ENCODE data around the gene KIF13A. TPM values are rescaled to one million over a fixed set of nuclear protein-coding genes. Genes with fewer than 3 reads are reported as not detected.

The KIF13A gene
- total RNA-seq, 1 donor from 2014 or later: 44.4 TPM

- no peak for TF ChIP-seq CTCF (IDR thresholded peaks at IDR 0.05; ENCODE audit: unreplicated experiment)
- no peak overlapping the region for H3K27ac Mint-ChIP-seq
- no peak for DNase-seq (ENCODE audit: low spot score, unreplicated experiment)
- H3K36me3 Mint-ChIP-seq (ENCODE audit: insufficient read depth): no peaks in the 10 kb centered on the region
- no peak overlapping the region for H3K4me3 Mint-ChIP-seq (ENCODE audit: low read depth)
- H3K9me3 Mint-ChIP-seq (ENCODE audit: low read depth): no peaks in the 10 kb centered on the region
- H3K27me3 Mint-ChIP-seq: peaks cover 16% of the 10 kb centered on the region
- H3K4me1 Mint-ChIP-seq (ENCODE audit: low read depth): peaks cover 6% of the 10 kb centered on the region
These were observed 10.6 kb upstream of the KIF13A start for GRCh38 chr6:17998003-17998402.

DNA sequence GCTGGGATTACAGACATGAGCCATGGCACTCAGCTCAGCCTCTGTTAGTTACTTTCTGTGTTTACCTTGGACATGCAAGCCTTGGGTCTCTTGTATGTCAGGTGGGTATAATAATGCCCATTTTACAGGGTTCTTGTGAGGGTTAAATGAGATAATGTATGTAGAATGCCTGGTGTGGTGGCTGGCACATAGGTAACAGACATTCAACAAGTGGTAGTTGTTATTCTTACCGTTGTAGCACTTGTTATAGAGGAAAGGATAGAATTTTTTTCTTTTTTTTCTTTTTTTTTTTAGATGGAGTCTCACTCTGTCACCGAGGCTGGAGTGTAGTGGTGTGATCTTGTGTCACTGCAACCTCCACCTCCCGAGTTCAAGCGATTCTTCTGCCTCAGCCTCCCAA, 8.0 kb upstream of the KIF13A start:
- Mint-ChIP-seq H3K27ac (no peak overlapping the region), H3K4me3 (ENCODE audit: low read depth) (no peak overlapping the region), H3K9me3 (ENCODE audit: low read depth) (no peaks in the 10 kb centered on the region), H3K36me3 (ENCODE audit: insufficient read depth) (no peaks in the 10 kb centered on the region), H3K27me3 (peaks cover 19% of the 10 kb centered on the region), H3K4me1 (ENCODE audit: low read depth) (peaks cover 5% of the 10 kb centered on the region)
- no peak for TF ChIP-seq CTCF (IDR thresholded peaks at IDR 0.05; ENCODE audit: unreplicated experiment)
- DNase-seq (ENCODE audit: low spot score, unreplicated experiment): no peak

DNA sequence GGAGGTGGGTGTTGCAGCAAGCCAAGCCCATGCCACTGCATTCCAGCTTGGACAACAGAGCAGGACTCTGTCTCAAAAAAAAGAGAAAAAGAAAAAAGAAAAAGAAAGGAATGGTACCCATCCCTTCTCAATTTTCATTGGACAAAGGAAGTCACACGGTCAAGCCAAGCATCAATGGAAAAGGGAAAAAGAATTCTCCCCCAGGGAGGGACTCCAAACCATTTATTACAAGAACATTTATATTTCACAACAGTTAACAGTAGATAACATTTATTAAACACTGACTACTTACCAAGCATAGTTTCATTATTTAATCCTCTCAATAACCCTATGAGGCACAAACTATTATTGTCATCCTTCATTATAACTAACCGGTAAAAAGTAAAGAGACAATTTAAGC, 6.6 kb upstream of the KIF13A start:
- H3K9me3 Mint-ChIP-seq (ENCODE audit: low read depth): no peaks in the 10 kb centered on the region
- no peaks in the 10 kb centered on the region for H3K4me1 Mint-ChIP-seq (ENCODE audit: low read depth)
- peaks cover 19% of the 10 kb centered on the region for H3K27me3 Mint-ChIP-seq
- no peak for DNase-seq (ENCODE audit: low spot score, unreplicated experiment)
- no peak overlapping the region for H3K4me3 Mint-ChIP-seq (ENCODE audit: low read depth)
- no peak overlapping the region for H3K27ac Mint-ChIP-seq
- H3K36me3 Mint-ChIP-seq (ENCODE audit: insufficient read depth): no peaks in the 10 kb centered on the region
- TF ChIP-seq CTCF (IDR thresholded peaks at IDR 0.05; ENCODE audit: unreplicated experiment): no peak

DNA sequence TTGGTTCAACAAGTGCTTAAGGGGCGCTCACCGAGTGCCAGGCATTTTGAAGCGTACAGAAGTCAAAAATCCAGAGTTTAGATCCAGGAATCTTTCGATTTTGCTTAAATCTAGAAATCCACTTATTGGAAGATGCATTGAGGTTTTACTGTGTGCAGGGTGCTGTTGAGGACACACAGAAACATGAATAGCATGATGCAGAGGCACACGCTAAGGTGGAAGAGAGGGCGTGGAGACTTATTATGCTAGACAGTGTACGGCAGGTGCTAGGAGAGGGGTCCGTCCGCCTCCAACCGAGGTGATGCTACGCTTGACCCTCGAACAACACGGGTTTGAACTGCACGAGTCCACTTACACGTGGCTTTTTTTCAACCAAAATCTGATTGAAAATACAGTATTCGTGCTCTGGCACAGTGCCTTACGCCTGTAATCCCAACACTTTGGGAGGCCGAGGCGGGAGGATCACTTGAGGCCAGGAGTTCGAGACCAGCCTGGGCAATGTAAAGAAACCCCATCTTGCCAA, 1.0 kb upstream of the KIF13A start:
- peaks cover 3% of the 10 kb centered on the region for H3K27me3 Mint-ChIP-seq
- TF ChIP-seq CTCF (IDR thresholded peaks at IDR 0.05; ENCODE audit: unreplicated experiment): no peak
- no peaks in the 10 kb centered on the region for H3K9me3 Mint-ChIP-seq (ENCODE audit: low read depth)
- peaks cover 31% of the 10 kb centered on the region for H3K4me1 Mint-ChIP-seq (ENCODE audit: low read depth)
- H3K4me3 Mint-ChIP-seq (ENCODE audit: low read depth): peak overlapping the region; percentile 93
- H3K36me3 Mint-ChIP-seq (ENCODE audit: insufficient read depth): peaks cover 3% of the 10 kb centered on the region
- no peak for DNase-seq (ENCODE audit: low spot score, unreplicated experiment)
- peak overlapping the region; percentile 99 for H3K27ac Mint-ChIP-seq

DNA sequence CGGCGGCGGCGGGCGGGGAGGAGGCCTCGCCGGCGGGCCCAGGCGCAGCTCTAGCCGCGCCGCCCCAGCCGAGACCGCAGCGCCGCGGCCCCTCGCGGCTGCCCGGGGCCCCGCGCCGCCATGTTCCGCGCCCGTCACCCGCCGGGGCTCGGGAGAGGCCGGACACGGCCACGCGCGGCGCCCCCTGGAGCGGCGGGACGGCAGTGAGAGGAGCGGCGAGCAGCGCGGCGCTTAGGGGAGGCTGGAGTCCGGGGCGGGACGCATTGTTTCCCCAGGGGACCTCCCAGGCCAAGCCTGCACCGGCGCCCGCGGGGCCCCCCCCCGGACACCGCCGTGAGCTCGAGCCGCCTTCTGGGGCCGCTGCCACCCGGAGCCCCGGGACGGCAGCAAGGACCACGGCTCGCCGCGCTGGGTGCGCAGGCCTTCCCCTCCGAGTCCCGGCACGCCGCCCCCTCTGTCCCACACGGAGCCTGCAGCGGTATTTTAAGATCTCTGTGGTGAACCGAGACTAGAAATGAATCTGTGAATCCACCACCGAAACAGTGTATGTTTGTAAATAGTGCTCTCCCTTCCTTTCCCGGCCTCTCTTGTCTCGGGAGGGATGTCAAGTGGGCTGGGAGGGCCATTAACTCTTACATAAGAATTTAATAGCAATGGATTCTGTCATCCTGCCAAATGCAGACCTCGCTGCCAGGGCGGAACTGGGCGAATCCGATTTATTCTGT, 424 bp upstream of the KIF13A start:
- H3K27me3 Mint-ChIP-seq: peaks cover 3% of the 10 kb centered on the region
- DNase-seq (ENCODE audit: low spot score, unreplicated experiment): peak; percentile 61
- peak overlapping the region; percentile 93 for H3K4me3 Mint-ChIP-seq (ENCODE audit: low read depth)
- no peaks in the 10 kb centered on the region for H3K9me3 Mint-ChIP-seq (ENCODE audit: low read depth)
- H3K36me3 Mint-ChIP-seq (ENCODE audit: insufficient read depth): peaks cover 3% of the 10 kb centered on the region
- H3K4me1 Mint-ChIP-seq (ENCODE audit: low read depth): peaks cover 31% of the 10 kb centered on the region
- peak overlapping the region; percentile 99 for H3K27ac Mint-ChIP-seq
- TF ChIP-seq CTCF (IDR thresholded peaks at IDR 0.05; ENCODE audit: unreplicated experiment): peak; percentile 43
